LHCN-M2 (cell line): ENCODE data around the gene ANKRD44. TPM values are rescaled to one million over a fixed set of nuclear protein-coding genes. Genes with fewer than 3 reads are reported as not detected.

Source experiments
- DNase-seq: peaks from one replicate; pipeline ENCODE4 v3.0.0-alpha.2; 2012; ENCODE audit warnings: low read depth
- total RNA-seq: library from RNA; depleted of rRNA; stranded (reverse); fragments of >200 nt; gene quantifications from 2 replicates; pipeline ENCODE4 v1.2.3, GENCODE V29; 2014

The ANKRD44 gene
- total RNA-seq, 1 experiment from 2014 or later: 4.0 TPM

DNA sequence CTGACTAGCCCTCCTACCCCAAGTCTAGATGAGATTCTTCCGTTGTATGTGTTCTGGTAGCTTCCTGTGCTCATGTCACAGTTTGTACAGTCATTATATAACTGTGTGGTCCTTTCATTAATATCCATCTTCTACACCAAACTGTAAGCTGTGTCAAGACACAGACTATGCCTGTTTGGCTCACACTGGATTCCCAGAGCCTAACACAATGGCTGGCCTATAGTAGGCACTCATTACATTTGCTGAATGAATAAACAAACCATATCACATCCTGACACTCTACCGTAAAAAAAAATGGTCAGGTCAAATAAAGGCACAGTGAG lies 72.6 kb downstream of the ANKRD44 start:
- DNase-seq: no peak

DNA sequence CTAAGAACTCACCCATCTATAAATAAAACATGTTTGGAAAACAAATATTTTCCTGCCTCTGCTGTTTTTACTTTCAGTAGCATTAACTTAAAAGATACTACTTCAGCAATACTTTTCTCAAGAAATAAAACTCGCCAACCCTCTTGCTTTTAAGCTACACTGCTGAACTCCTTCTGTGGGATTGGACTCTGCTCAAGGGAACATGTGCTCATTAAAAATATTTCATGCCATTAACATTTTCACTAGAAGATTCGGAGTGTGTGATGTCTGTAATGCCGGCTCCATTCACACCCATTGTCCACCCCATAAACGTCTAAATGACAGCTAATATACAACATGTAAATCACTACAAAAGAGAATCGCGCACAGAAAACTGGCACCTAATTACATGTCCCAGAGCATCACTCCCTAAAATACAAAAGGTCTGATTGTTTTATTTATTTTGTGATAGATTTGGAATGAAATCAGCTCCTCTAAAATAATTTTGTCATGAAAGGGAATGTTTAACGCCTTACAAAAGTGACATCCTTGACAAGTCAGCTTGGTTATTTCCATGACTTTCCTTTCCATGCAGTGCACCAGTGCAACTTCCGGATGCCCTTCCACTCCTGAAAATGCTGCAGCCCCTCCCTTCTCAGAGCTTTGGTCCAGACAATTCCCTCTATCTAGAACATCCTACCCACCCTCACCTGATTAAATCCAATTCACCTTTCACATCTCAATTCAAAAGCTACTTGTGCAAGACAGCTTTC lies 73.1 kb downstream of the ANKRD44 start:
- no peak for DNase-seq

DNA sequence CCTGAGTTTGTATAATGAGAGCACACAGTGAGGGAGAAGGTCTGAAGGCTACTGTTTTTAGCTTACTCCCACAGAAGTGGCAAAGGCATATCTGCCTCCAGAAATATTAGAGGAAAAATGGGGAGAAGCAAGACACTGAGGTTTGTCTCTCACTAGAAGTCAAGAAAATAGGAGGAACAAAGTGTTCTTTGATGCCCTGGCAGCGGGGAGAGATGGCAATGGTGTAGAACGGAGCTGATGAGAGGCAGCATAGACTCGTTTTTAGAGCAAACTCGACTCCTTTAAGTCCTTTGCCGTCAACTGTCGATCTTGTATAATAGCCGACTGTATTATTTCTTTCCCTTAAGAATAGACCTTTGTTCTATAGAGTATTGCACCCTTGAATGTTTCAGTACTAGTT lies 73.8 kb downstream of the ANKRD44 start:
- DNase-seq: no peak

DNA sequence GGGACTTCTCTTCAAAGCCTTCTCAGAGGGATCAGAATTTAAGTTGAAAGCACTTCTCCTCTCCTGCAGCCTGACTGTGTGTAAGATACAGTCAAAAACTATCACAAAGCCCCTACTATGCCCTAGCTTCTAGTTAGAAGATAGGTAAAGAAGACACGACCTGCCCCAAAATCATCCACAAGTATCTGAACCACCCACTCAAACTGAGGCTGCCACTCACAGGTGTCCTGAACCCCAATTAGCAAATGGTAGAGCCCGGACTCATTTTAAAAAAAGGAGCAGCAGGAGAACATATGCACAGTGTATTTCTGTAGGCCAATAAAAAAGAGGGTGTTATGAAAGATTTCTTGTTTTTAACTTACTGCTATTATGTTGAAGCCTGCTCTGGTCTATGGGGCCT lies 74.4 kb downstream of the ANKRD44 start:
- no peak for DNase-seq

DNA sequence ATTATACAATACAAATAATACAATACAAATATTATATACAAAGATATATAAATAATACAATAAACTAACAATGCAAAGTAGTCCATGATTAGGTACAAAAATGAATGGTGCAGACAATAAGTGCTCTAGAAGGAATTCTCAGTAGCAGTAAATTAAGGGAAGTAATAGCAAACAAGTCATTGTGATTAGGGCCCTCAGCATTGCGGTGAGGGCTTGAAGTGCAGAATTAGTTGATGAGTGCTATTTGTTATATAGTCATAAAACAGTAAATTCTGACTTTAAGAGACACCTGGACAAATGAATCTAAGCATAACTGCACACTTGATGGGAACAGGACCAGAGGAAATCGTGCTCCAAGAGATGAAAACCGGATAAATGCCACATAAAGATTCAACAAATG lies 74.9 kb downstream of the ANKRD44 start:
- no peak for DNase-seq

DNA sequence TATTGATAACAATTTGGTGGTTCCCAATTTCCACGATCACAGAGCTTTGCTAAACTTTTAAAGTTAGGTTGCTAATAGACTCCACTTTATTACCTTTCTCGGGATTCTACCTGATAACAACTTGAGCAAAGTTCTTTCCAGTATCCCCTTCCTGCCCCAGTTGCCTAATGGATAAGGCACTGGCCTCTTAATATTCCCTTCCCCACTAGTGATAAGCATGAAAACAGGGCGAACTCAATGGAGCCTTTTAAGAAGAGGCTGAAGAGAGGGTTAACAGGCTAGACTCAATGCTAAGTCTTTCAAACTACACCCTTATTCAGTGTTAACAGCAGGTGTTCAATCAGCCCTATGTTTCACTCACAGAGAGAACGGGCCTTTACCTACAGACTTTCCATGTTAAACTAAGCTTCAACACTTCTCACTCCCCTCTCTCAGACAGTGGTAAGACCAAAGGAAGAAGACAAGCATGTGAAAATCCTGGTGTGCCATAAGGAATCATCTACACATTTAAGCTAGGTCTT lies 75.8 kb downstream of the ANKRD44 start:
- no peak for DNase-seq

DNA sequence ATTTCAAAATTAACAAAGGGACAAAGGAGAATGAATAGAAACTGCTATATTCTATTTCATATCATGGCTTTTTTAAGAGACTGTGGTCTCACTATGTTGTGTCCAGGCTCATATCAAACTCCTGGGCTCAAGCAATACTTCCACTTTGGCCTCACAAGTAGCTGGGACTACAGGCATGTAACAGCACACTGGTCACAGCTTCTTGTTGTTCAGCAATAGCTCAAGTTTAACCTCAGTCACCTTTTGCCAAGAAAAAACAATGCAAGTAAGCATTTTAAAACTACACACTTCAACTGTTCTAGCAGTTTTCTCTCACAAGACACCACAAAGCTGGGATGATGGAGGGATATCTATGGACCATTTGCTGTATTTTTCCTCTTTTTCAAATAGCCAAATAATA lies 77.1 kb downstream of the ANKRD44 start:
- no peak for DNase-seq

DNA sequence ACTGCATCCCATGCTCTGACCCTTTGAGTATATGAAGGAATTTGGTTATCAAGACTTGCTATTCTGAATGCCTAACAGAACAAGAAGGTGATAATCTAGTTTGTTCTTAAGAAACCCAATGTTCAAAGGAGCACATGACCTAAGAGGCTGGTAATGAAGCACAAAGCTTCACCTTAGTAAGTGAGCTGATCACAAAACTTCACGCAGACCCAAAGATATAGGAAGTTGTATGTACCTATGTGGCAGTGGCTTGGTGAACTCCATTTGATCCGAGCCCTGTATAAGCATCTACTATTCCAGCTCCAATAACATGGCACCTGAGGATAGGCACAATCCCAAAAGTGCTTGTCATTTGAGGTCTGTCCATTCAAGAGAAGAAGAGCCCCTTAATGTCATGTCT lies 78.6 kb downstream of the ANKRD44 start:
- DNase-seq: no peak

DNA sequence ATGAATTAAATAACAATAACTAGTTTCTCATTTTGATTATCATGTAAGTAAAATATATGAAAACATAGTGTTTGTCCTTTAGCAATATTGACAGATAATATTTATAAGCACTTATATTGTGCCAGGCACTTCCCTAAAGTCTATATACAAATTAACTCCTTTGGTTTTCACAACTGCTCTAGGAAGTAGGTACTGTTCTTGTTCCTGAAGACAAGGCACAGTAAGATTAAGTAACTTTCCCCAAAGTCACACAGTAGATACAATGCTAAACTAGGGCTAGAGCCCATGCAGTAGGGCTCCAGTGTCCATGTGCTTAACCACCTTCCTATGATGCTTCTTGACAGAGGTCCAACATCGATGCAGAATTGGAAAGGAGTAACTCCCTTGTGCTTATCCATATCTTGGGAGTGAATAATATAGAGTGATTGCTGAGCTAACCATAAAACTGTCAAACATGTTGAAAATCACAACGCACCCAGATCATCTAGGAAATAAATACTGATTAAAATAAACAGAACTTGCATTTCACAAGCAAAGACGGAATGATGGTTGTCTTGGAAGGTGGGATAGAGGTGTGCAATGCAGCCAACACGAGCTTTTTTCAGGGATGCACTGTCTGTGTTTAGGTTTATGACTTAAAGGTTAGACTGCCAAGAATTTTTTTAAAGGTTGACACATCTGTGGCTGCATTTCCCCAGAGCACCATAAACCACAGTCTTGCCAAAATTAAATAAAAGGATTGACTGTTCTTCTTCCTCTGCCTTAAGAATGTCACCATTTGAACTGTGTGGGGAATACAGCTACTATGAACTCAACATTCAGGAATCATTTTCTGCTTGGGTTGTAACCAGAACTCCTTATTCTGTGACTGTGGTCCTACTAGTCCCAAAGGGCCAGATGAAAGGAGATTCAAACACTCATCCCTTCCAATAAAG lies 80.8 kb downstream of the ANKRD44 start:
- DNase-seq: peak; percentile 77

DNA sequence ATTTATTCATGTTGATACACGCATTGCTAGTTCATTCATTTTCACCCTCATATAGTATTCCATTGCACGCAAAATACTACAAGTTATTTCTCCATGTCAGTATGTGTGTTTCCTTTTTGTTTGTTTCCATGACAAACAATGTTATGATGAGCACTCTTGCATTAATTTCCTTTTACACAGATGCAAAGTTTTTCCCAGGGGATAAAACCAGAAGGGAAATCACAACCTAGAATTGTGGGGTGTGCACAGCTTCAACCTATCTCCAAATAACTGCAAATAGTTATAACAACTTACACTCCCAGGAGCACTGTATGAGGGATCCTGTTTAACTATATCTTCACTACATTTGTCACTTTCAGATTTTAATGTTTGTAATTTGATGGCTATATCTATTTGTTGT lies 87.1 kb downstream of the ANKRD44 start:
- no peak for DNase-seq

DNA sequence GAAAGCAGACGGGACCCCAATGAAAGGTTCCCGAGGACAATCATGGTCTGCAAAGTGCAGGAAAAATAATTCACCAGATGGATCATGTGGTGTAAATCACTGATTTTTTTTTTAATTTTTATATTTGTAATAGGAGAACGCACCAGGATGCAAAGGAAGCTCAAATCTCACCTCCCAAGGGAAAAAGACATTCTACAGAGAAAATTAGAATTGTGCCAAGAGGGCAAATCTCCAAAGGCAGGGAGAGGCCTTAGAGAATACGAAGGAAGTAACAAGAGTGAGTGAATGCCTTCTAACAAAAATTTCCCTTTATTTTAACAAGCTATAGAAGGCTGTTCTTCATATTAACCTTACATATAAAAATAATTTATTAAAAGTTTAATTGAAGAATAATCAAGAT lies 90.9 kb downstream of the ANKRD44 start:
- DNase-seq: no peak

DNA sequence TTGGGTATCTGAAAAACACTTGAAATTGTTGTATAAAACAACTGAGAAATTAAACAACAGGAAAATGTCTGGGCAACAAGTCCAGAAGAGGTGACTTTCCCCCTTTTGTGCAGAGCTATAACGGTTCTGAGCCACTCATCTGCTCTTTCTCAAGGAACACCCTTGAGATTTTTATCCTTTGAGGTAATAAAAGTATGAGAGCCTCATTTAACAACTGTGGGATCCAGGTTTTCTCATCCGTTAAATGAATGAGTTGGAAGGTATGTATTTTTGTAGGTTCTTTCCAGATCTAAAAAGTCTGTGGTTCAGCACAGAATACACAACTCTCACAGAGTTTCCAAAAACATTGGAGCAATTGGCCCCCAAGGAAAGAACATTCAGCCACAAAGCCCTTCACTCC lies 93.0 kb downstream of the ANKRD44 start:
- DNase-seq: no peak

DNA sequence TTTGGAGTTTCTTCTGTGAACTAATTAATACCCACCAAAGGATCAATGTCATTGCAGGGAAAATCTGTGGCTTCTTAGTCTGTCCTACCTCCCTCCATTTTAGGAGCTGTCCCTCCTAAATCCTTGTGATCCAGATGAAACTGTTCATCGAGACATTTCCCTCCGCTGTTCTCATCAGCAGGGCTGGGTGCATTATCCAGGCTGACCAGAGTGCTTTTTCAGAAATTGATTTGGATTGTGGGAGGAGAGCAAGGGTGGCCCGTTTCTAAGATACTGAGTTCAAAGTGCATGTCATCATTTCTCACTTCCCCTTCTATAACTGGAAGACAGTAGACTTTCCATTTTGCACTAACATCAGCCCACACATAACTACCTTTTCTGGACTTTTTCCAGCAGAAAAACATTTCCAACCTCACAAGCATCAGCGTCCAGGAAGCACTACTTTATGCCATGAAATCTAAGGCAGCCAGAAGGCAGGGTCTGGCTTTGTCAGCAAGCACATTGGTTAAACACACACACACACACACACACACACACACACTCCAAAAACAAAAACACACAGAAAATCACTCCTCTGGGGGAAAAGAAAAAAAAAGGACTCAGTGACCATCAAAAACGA lies 94.1 kb downstream of the ANKRD44 start:
- no peak for DNase-seq

DNA sequence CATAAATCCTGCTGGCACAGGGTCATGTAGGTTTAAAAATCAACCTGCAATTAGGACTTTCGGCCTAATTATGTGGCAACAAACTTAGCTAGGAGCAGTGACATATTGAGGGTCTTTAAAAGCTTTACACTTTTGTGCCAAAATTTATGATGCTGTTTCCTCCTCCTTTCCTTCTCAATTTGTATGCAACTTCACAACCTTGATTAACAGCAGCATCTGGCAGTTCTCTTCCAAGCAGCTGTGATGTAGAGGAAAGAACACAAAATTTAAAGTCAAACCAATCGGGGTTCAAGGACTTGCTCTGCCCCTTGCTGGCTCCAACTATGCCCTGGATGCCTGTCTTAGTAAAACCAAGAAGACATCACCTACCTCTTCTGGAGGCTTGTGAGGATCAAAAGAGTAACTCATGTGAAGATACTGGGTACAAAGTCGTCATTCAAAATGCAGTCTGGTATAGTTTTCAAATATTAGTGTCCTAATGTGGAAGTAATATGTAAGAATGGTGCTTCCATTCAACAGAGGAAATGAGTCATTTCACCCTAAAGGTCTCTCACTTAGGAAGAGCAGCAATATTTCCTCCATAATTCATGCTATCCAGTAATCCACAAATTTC lies 94.7 kb downstream of the ANKRD44 start:
- peak; percentile 36 for DNase-seq

DNA sequence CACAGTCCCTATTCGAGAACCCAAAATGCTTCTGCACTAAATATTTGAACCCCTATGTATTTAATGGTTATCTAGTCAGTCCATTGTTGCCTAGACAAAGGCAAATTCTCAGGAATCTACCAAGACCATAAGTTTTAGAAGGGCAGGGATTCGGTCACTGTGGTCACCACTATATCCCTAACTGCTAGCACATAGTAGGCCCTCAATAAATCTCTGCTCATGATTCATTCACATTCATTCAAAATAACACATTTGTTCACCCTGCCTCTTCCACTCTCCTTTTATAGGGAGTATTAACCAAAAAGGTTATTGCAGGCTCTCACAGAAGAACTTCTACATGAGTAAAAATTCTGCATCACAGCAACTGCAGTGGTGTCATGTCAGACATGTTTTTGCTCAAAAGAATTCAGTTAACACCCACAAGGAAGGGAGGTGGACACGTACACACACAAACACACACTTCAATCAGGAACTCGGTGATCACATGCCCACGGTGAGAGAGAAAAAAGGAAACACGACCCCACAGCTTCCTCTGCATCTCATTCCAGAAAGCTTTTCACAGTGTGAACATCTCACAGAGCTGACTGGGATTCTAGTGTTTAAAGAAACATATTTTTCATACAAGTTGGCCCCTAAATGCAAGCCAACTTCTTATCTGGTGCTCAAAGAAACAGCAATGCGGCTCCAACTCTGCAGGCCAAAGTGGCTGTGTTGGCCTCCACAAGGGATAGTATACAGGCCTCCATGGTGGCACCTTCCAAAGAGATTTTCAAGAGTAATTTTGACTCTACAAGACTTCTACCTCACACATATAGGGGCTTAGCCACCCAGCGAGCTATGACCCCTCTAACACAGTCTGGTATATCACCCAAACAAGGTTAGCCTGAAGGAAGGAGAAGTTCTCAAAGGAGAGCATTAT lies 98.0 kb downstream of the ANKRD44 start:
- DNase-seq: no peak

DNA sequence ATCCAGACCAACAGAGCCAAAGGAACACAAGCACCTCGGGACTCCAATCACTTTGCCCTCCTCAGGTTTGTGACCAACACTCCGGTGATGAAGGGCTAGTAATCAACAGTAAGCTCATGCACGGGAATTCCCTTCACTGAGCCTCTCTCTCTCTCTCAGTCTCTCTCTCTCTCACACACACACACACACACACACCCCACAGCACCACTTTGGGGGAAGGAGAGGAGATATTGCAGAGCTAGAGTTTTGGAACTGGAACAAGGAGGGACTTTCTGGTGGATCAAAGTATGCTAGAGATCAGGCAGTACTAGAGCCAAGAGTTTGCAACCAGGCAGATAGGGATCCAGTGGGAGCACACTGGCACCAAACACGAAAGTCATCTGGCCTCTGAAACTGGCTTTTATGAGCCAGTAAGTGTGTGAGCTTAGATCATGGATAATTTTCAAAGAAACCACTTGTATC lies 98.7 kb downstream of the ANKRD44 start:
- DNase-seq: no peak

DNA sequence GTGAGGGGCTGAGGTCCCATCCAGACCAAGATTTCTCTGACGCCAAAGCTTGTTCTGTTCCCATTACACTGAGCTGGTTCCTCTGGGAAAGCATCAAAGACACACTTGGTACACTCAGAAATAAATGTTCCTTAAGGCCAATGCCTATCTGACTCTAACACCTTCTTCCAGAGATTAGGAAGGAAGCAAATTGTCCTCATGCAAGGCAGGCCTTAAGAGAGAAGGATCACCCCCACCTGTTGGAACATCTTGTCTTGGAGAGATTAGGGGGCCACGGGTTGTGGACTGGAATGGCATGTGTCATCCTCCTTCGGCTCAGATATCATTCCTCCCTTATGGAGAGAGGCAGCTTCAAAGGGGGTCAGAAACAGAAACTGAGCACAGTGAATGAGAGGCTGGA lies 100.2 kb downstream of the ANKRD44 start:
- peak; percentile 52 for DNase-seq

DNA sequence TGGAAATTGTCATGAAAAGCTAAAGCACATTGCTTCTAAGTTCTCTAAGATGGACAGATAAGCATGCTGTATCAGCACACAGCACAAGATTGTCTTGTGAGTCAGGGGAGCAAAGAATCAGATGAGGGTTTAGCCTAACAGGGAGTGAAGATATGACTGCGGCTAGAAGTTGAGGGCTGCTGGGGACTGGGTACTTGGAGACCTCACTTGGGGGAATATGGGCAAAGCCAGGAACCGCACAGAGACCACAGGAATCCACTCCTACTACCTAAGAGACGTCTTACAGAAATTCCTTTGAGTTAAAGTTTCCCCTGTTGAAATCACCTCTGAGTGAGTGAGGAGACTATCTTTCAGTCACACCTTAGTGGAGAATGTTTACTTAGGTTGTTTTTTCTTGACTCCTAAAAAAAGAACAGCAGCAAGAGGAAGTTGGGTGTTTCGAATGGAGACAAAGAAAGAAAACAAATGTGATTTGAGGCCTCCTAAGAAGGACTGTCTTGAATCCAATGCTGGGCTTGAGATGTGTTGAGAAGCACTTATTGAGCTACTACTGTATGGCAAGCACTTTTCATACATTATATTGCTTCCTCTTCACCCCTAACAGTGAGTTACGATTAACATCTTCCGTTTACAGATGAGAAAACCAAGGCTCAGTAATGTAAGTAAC lies 100.7 kb downstream of the ANKRD44 start:
- peak; percentile 21 for DNase-seq

DNA sequence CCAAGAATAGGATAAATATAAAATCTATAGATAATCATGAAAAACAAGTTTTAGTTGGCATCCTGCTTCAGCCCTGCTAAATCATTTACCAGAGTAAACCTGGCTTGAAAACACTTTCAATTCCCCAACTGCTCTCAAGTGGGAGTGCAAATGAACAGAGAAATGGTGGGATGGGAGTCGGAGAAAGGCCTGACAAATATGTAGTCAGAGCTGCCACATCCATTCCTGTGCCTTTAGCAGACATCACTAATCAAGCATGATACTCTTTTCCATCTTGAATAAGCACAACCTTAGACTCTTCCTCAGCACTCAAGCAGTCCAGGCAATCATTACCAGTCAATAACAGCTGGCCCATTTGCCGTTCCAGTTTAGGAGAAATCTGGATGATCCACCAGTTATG lies 101.3 kb downstream of the ANKRD44 start:
- no peak for DNase-seq

DNA sequence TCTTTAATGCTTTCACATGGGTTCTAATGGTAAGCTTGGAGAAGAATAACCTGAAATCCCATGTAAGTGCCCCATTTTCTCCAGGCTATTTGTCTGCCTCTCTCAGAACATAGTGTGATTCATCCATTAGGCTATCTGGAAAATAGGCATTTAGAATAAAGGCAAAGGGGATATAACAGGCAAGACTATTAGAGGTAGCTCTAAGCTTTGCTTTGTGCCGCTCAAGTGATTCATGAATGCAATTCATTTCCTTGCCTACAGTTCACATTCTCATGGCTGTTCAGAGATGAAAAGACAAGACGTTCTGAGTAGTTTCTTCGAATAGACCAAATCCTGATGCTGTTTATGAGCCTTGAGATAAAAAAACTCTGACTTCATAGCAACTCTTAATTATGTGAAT lies 101.7 kb downstream of the ANKRD44 start:
- DNase-seq: no peak
